ENCODE results near the gene TRIM31.

Gene TRIM31, protein sequence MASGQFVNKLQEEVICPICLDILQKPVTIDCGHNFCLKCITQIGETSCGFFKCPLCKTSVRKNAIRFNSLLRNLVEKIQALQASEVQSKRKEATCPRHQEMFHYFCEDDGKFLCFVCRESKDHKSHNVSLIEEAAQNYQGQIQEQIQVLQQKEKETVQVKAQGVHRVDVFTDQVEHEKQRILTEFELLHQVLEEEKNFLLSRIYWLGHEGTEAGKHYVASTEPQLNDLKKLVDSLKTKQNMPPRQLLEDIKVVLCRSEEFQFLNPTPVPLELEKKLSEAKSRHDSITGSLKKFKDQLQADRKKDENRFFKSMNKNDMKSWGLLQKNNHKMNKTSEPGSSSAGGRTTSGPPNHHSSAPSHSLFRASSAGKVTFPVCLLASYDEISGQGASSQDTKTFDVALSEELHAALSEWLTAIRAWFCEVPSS

DNA sequence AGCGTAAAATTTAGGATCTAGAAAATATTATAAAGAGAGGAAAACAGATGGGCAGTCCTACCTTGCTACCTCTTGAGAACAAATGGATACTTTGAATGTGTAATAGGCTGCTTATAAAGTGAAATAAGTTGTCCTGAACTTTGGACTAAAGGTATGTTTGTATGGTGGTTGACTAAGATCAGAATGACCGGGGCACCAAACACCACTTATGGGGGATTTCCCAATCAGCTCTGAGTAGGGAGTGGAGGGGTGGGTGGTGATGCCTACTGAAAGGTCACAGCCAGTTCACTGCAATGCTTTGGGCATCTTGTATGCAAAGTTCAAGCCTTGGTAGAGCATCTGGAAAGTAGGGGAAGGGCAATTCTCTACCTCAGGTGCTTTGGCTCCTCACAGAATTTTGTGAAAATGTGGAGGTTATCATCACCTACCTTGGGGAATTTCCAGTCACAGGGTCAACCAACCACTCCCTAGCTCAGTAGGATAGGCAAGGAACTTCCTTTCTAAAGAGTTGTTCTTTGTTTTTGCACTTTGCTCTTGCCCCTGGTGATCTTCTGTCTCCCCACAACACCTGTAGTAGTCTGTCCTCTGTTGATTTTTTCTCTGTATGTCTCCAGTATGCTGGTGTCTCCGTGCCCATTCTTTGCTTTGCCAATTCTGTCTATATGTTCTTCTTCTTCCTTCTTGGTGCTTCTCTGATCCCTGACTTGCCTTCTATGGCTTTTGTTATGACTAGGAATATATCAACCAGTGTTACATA, at the start of gene TRIM31:
Gene TRIM31 (minus strand): TSS at position 88 of the 757 bp plus-strand sequence. CDS start 285 bp downstream, outside the sequence.
- no peak for DNase-seq

DNA sequence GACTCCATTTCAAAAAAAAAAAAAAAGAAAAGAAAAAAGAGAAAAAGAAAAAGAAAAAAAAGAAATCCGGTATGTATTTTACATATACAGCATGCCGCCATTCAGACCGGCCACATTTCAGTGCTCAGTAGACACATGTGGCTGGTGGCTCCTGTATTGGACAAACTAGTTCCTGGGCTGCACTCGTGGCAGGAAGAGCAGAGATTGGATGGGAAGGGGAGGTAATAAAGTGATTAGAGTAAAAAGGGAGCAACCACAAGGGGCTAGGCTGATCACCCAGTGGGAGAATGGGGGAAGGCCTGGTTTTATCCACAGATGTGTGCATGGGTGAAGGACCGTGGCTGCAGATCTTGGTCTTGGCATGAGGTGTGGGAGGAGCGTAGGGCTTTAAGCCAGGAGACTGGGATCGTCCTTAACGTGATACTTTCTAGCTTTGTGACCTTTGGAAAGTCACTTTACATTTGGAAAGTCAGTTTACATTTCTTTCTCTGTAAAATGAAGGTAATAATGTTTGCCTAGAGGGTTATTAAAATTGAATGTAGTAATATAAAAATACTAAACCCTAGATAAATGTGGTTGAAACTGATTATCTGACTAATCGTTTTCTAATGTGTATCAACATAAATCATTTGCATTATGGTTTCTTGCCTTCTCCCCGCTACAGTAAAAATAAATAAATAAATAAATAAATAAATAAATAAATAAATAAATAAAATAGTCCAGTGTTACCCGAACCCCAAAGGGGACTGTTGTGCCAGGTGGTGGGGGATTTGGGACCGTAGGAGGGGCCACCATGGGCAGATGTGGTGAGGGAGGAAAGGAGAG, 49.6 kb upstream of the TRIM31 start:
- DNase-seq, result no peak

DNA sequence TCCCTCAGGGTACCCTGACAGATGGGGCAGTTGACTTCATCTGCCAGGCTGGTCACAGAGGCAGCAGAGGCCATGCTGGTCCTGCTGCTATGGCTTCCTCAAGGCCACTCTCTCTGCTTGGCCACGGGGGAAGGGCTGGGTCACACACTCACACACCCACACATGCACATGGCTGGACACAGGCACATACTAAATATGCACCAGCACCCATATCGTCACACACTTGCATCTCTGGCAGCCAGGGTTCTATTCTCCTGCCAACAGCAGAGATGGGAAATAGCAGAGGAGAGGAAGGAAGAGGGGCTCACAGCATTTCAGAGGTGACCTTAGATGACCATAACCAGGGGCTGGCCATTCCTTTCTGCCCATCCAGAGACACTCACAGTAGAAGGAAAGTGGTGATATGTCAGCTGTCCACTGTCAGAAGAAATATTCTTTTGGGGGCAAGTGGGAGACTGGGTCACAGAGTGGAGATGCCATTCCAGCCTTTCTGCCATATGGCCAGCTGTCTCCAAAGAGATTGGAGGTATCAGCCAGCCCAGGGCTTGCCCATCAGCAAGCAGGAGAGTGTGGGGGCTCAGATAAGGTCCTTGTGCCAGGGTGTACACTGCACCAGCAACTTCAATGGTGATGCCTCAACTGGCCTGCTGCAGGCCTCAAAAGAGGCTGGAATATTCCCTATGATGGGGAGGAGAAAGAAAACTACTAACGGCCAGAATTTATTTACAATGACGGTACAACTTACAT, 48.1 kb upstream of the TRIM31 start, which contains the start of gene TRIM10:
Gene TRIM10 (minus strand): TSS at position 427 of the 747 bp plus-strand sequence. CDS start 353 bp downstream, at position 74.
- no peak for DNase-seq

DNA sequence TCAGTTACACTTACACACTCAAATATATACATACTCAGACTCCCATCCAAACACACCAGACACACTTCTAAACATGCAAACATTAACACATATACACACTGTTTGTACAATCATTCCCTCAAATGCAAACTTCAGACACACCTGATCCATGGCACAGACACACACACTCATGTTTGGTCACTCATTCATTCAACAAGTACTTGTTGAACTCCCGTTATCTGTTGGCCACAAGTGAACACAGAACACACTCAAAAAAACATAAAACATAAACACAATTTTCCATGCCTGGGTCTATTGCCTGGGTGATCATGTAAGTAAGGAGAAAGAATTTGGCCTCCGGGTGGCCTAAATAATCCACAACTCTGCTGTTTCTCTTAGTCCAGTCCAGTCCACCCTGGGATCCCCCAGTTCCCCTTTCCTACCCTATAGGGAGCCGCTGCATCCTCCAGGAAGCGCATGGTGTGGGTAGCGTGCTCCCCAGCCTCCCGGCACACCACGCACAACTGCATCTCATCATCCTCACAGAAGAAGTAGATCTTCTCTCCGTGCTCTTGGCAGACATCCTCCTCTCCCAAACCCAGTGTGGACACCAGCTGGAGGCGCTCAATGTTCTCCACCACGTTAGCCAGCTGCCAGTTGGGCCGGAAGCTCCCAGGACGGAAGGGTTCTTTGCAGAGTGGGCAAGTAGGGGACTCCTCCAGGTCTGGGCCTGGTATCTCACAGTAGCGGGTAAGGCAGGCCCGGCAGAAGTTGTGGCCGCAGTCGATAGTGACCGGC, 47.3 kb upstream of the TRIM31 start:
- DNase-seq, result no peak

DNA sequence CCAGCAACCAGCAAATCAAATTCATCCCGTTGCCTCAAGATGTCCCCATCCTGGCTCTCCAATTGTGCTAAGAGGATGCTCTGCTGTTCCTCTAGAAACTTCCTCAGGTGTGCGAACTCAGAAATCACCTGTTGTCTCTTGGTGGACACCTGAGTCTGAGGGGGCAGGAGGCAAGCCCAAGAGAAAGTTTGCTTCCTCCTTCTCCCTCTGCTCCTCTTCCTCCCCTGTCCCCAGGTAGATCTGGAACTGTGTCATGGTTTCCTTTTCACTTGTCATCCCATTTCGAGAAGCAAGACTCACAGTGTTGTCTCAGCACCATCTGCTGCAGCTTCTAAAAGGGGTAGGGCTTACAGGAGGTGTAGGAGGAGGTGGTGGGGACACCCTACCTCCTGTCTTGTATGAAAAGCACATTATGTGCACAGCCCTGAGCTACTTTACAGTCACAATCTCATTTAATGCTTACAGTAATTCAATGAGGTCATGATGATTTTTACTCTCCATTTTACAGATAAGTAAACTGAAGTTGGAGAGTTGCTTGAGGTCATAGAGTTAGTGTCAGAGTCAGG, 45.7 kb upstream of the TRIM31 start:
- DNase-seq, result no peak

DNA sequence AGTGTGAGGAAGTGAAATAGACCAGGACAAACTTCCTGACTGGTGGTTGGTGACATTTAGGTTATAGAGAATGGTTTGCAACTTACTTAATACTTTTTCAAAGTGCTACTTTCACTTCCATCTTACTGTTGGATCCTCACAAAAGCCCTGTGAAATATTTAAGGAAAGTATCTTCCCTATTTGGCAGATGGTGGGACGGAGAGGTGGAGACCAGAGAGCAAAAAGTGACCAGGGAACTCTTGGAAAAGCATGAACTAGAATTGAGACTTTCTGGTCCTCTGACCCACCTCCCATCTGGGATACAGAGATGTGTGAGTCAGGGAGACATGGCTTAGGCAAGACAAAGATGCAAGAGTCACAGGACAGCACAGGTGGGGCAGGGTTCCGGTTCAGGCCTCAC, 45.1 kb upstream of the TRIM31 start:
- DNase-seq, result no peak

DNA sequence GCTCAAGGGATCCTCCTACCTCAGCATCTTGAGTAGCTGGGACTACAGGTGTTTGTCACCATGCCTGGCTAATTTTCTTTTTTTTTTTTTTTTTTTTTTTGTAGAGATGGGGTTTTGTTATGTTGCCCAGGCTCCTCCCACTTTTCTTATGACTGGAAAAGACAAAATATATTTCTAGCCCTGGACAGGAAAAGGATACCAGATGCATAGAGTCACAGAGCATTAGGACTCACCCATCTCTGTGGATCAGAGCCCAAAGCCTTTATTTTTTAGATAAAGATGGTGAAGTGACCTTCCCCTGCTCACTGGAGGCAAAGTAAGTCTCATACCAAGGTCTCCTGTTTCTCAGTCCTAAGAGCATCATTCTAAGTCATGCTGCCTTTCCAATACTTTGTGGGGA, 44.7 kb upstream of the TRIM31 start:
- DNase-seq, result no peak

DNA sequence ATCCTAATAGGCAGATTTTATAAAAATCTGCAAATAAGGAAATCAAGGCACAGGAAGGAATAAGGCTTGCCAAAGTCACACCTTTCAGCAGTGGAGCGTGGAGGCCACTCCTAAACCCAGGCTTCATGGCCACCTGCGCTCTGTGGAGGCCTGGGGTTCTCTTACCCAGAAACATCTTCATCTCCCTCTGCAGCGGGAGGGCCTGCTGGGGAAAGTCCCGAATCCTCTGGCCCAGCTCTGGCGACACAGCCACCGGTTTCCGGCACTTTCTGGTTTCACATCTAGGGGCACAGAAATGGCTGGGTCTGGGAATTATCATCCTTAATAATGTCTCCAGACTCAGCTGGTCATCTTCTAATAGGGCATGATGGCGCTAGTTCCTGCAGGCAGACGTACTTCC, 43.9 kb upstream of the TRIM31 start:
- no peak for DNase-seq

DNA sequence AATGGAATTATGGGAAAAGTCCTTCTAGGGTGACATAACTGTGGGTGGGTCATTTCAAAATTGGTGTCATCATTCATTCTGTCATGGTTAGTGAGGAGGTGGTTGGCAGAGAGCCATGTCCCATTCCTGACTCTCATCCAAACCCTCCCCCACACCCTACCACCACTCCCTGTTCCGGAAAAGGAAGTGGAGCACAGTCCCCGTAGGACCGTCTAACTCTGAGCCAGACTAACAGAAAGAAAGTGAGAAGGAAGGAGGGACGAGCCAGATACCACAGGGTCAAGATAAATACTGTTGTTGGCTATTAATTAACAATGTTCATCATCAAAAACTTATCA, 43.3 kb upstream of the TRIM31 start:
- DNase-seq, result no peak

DNA sequence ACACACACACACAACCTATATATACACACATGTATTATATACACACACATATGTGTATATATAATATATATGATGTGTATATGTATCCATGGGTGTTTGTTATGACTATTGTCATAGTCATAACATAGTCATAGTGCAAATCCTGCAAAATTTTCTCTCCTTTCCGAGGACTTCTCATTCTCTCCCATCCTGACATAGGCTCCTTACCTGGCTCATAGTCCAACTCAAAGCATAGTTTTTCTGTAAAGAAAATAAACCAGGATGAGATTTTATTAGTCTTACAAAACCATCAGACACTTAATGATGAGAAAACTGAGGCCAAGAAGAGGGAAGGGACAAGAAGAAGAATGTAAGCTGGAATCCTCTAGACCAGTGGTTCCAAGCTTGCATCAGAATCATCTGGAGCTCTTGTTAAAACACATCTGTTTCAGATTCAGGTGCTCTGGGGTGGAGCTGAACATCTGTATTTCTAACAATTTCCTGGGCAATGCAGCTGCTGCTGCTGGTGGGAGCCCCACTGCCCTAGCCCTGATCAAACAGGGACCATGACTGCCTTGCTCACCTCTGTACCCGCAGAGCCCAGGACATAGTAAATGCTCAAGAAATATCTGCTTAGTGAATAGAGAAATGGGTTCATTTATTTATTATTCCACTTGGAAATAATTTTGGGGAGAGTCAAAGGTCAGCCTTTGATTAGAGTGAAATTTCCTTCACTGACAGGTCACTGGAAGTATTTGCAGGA, 42.8 kb upstream of the TRIM31 start:
- no peak for DNase-seq

DNA sequence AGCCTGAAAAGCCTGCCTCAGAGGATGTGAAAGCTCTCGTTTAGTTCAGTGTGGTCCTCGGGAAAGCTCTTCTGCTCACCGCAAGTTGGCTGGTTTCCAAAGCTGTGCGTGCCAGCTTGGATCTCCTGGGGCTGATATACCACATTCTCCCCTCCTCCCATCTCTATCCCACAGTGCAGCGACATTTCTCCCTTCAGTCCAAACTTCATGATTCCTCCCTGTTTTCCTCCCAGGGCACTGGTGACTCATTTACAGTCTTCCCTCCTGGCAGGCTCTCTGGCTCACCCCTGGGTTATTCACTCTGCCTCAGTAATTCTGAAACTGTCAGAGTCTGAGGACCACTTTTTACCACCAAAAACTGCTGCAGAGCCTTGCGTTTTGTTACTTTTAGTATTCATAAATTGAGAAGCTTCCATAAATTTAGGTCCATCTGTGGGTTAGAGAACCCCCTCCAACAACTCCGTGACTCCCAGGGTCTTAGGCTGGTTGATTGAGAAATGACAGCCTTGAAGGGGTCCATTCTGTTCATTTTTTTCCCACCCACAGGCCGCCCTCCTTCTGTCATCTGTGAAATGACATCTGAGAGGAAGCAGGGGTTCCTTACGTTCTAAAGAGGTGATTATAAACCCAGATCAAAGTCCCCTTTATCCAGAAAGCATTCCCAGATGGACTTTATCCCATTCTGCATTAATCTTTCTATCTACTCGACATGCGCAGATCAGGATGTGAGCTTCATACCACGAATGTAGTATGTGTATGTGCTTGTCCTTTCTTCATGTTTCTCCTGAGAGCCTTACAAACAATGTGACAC, 42.0 kb upstream of the TRIM31 start:
- no peak for DNase-seq

DNA sequence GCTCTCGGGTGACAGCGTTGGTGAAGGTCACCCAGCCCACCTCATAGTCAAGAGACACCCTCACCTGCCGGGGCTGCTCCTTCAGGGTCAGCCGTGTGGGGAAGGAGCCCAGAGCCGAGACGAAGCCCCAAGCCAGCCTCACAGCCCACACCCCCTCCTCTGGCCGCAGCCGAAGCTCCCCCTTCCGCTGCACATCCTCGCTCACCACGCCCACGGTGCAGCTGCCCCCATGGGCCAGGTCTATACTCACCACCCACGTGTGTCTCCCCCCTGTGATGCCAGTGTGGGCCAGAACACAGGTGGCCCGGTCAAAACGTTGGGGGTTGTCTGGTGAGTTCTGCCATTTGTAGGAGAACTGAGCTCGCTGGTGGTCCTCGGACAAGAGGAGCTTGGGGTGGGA, 41.2 kb upstream of the TRIM31 start:
- DNase-seq, result no peak

DNA sequence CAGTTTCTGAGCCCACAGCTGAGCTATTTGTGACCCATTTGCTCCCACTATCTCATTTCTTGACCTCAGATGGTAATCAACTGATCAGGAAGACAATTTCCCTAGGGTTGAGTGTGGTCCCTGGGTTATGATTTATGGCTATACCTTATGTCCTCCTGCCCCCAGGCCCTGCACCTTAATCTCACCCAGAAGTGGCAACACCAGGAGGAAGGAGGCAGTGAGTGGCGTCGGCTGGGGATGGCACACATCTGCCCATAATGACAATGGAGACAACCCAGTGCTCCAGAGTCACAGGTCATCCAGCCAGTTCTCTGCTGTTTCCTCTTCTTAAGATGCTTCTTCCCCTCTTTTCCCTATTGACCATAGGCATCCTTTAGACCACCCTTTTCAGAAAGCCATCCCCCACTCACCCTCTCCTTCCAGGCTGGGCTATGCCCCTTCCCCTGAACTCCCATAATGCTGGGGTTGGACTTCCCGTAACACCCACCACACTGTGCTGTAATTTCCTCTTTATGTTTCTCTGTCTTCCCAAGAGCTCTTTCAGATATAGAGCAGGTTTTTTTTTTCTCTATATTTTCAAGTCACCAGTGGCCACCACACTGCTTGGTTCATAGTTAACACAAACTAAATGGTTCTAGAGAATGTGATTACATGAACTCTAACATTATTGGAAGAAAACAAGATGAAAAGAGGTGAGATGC, 40.2 kb upstream of the TRIM31 start:
- no peak for DNase-seq

DNA sequence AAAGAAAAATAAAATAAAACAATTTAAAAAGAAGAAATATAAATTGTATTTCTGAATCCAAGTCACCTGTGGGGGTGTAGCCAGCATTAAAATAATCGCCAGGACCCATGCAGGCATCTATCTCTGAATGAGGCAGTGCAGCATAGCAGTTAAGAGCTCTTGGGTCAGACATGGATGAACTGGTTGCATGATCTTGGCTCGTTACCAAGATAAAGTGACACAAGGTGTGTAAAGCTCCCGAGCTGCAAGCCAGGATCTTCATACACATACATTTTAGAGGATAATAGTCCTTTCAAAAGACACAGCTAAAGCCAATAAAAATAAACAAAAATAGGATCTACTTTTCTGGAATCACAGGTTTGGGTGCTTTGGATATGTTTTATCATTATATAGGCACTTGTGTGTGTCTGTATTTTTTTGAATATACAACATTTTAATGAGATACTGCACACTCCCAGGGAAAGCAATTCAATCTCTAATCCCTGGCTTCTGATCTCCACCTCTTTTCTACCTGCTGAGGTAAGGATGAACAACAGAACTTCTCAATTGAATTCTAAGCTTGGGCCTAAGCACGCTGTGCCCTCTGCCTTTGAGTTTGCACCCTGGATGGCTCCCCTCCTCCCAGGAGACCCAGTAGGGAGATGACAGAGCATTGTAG, 39.3 kb upstream of the TRIM31 start:
- no peak for DNase-seq

DNA sequence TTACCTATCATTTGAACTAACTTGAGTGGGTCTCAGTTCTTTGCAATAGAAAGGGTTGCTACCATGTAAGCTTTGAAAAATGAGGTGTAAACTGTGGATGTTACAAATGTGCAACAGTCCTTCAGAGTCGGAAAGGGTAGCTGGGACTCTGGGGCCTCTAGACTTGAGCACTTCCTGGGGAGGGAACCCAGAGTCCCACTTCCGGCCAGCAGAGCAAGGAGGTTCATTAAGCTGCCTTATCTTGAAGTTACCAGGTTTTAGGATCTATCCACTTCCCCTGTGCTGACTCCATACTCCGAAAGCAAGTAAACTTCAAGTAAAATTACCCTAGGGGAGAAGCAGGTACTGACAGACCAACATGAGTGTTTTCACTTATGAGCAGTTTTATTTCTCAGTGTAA, 38.7 kb upstream of the TRIM31 start:
- no peak for DNase-seq

DNA sequence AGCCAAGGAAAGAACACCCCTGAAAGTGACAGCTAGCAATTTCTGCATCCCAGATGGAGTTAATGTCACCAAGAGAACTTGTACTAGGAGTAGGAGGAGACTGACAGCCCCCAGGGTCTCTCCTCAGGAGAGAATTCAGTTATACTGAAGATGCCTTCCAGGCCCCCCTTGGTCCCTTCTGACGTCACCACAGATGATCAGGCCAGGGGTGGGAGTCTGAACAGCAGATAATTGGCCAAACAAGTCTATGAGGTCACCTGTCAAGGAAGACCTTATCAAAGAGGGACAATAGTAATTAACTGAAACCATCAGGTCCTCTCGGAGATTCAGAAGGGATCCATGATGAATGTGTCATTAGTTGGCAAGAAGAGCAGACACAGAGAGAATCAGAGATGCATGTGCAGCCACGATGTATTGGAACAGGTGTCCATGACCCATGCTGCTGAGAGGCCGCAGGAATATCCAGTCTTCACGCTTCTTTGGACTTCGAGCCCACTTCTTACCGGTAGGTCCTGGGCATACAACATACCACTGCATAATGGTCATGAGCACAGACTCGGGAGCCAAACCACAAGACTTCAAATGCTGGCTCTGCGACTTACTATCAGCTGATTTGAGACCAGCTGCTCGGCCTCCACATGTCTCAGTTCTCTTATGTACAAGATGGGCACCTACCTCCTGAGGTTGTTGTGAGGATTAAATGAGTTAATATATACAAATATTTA, 37.9 kb upstream of the TRIM31 start:
- no peak for DNase-seq

DNA sequence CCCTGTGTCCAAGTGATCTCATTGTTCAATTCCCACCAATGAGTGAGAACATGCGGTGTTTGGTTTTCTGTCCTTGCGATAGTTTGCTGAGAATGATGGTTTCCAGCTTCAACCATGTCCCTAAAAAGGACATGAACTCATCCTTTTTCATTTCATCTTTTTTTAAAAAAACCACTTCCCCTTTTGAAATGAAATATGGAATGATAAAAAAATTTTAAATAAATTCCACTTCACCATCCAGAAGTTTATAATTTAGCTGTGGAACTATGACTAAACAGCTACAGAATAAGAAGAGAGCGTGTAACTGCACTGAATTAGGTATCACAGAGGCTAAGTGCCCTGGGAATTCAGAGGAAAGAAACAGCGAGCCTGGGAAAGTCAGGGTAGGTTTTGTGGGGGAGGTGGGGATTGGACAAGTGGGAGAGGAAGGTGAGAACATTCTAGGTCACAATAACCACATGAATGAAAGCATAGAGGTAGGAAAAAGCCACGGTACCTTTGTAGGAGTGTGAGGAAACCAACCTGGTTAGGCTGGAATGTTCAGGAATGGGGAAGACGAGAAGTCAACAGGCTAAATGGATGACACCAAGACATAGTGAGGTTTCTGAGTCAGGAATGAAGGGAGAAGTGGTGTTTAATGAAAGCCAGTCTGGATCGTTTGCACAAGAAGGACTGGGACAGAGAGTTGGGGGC, 37.1 kb upstream of the TRIM31 start:
- no peak for DNase-seq

All from NCI-H2107 (cell line).